ENCODE measurements around the gene PPFIA2.

Gene PPFIA2

DNA sequence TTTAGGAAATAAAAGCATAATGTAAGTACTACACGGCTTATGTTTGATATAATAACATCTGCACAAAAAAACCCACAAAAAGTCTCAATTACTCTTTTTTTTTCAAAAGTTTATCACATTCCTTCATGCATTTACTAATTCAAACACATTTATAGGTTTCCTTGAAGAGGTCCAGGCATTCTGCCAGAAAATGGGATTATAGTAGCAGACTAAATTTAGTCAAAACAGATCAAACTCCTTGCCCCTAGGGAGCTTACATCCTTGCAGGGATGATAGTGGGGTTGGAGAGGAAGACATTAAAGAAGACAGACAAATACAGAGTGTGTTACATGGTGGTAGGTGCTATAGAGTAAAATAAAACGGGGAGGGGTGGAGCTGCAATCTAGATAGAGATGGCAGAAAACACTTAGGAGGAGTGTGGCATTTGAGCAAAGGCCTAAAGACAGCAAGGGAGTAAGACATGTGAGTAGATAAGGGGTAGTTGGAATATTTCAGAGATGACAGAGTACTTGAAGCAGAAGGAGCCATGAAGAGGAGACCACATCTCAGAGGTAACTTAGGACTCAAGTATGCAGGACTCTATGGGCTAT lies 266.9 kb downstream of the PPFIA2 start:
- no peaks in the 10 kb centered on the region for H3K4me1 ChIP-seq (ENCODE audit: insufficient read depth, low read length, poor library complexity, severe bottlenecking)
- no peaks in the 10 kb centered on the region for H3K36me3 ChIP-seq (ENCODE audit: insufficient read depth, low read length)
- H3K79me2 ChIP-seq (ENCODE audit: insufficient read depth, low read length), result no peaks in the 10 kb centered on the region
- H3K9ac ChIP-seq (ENCODE audit: low read depth, low read length, poor library complexity, severe bottlenecking), result no peak overlapping the region
- no peaks in the 10 kb centered on the region for H3F3A ChIP-seq (ENCODE audit: low read depth)
- H3K9me3 ChIP-seq (ENCODE audit: insufficient read depth, low read depth, low read length), result no peaks in the 10 kb centered on the region
- H3K4me3 ChIP-seq (ENCODE audit: low read length, poor library complexity, severe bottlenecking), result no peak overlapping the region
- H3K9me2 ChIP-seq (replicated peaks; ENCODE audit: low read depth, low read length), result no peaks in the 10 kb centered on the region
- TF ChIP-seq, protein P1, sequence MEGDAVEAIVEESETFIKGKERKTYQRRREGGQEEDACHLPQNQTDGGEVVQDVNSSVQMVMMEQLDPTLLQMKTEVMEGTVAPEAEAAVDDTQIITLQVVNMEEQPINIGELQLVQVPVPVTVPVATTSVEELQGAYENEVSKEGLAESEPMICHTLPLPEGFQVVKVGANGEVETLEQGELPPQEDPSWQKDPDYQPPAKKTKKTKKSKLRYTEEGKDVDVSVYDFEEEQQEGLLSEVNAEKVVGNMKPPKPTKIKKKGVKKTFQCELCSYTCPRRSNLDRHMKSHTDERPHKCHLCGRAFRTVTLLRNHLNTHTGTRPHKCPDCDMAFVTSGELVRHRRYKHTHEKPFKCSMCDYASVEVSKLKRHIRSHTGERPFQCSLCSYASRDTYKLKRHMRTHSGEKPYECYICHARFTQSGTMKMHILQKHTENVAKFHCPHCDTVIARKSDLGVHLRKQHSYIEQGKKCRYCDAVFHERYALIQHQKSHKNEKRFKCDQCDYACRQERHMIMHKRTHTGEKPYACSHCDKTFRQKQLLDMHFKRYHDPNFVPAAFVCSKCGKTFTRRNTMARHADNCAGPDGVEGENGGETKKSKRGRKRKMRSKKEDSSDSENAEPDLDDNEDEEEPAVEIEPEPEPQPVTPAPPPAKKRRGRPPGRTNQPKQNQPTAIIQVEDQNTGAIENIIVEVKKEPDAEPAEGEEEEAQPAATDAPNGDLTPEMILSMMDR (conservative IDR thresholded peaks at IDR 0.05; ENCODE audit: low read length), result no peak
- no peak for TF ChIP-seq EZH2phosphoT487 (IDR thresholded peaks at IDR 0.05; ENCODE audit: borderline replicate concordance)
- no peaks in the 10 kb centered on the region for H3K27me3 ChIP-seq (ENCODE audit: insufficient read depth, low read length, poor library complexity, severe bottlenecking)
- H4K20me1 ChIP-seq (ENCODE audit: insufficient read depth, low read length, poor library complexity, severe bottlenecking), result no peaks in the 10 kb centered on the region
- H2AFZ ChIP-seq (ENCODE audit: low read length), result no peak overlapping the region
- H3K4me2 ChIP-seq (ENCODE audit: low read depth, low read length, poor library complexity, severe bottlenecking), result no peak overlapping the region

DNA sequence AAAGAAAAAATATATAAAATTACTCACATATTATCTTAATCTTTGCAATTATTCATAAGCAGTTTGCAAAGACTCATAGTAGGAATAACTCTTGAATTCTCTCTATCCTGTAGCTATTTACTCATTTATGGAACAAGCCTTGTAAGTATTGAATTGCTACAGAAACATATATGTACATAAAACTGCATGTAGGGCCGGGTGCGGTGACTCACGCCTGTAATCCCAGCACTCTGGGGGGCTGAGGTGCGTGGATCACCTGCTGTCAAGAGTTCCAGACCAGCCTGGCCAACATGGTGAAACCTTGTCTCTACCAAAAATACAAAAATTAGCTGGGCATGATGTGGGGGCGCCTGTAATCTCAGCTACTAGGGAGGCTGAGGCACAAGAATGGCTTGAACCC lies 286.2 kb downstream of the PPFIA2 start:
- TF ChIP-seq, protein P1 (conservative IDR thresholded peaks at IDR 0.05; ENCODE audit: low read length), result no peak
- no peak for TF ChIP-seq EZH2phosphoT487 (IDR thresholded peaks at IDR 0.05; ENCODE audit: borderline replicate concordance)

DNA sequence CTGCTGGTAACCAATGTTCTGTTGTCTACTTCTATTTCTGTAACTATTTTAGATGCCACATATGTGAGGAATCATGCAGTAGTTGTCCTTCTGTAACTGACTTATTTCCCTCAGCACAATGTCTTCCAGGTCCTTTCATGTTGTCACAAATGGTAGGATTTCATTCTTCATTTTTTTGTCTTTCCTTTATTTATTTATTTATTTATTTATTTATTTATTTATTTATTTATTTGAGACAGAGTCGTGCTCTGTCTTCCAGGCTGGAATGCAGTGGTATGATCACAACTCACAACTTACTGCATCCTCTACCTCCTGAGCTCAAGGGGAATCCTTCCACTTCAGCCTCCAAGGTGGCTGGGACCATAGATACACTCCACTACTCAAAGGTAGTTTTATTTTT lies 288.2 kb downstream of the PPFIA2 start:
- Histone ChIP-seq H3K79me2 (ENCODE audit: insufficient read depth, low read length) (no peaks in the 10 kb centered on the region), H3K4me3 (ENCODE audit: low read length, poor library complexity, severe bottlenecking) (no peak overlapping the region), H3K27me3 (ENCODE audit: insufficient read depth, low read length, poor library complexity, severe bottlenecking) (no peaks in the 10 kb centered on the region), H2AFZ (ENCODE audit: low read length) (no peak overlapping the region), H3F3A (ENCODE audit: low read depth) (no peaks in the 10 kb centered on the region), H3K9me2 (replicated peaks; ENCODE audit: low read depth, low read length) (no peaks in the 10 kb centered on the region), H3K4me2 (ENCODE audit: low read depth, low read length, poor library complexity, severe bottlenecking) (no peak overlapping the region), H3K4me1 (ENCODE audit: insufficient read depth, low read length, poor library complexity, severe bottlenecking) (no peaks in the 10 kb centered on the region), H3K36me3 (ENCODE audit: insufficient read depth, low read length) (no peaks in the 10 kb centered on the region), H3K9me3 (ENCODE audit: insufficient read depth, low read depth, low read length) (no peaks in the 10 kb centered on the region), H4K20me1 (ENCODE audit: insufficient read depth, low read length, poor library complexity, severe bottlenecking) (no peaks in the 10 kb centered on the region), H3K9ac (ENCODE audit: low read depth, low read length, poor library complexity, severe bottlenecking) (no peak overlapping the region)
- TF ChIP-seq, protein P1 (conservative IDR thresholded peaks at IDR 0.05; ENCODE audit: low read length), result no peak

More for the DNA sequence above, 286.2 kb downstream of the PPFIA2 start:
- Histone ChIP-seq H3K9me2 (replicated peaks; ENCODE audit: low read depth, low read length) (no peaks in the 10 kb centered on the region), H2AFZ (ENCODE audit: low read length) (no peak overlapping the region), H3K79me2 (ENCODE audit: insufficient read depth, low read length) (no peaks in the 10 kb centered on the region), H3K9ac (ENCODE audit: low read depth, low read length, poor library complexity, severe bottlenecking) (no peak overlapping the region), H3K9me3 (ENCODE audit: insufficient read depth, low read depth, low read length) (no peaks in the 10 kb centered on the region), H3K4me2 (ENCODE audit: low read depth, low read length, poor library complexity, severe bottlenecking) (no peak overlapping the region), H3K4me3 (ENCODE audit: low read length, poor library complexity, severe bottlenecking) (no peak overlapping the region), H3K36me3 (ENCODE audit: insufficient read depth, low read length) (no peaks in the 10 kb centered on the region), H3K27me3 (ENCODE audit: insufficient read depth, low read length, poor library complexity, severe bottlenecking) (no peaks in the 10 kb centered on the region), H3K4me1 (ENCODE audit: insufficient read depth, low read length, poor library complexity, severe bottlenecking) (no peaks in the 10 kb centered on the region), H3F3A (ENCODE audit: low read depth) (no peaks in the 10 kb centered on the region), H4K20me1 (ENCODE audit: insufficient read depth, low read length, poor library complexity, severe bottlenecking) (no peaks in the 10 kb centered on the region)

All from Loucy (cell line).